Upper lobe of left lung (tissue), 6 donors: ENCODE data around the gene ASB5. TPM values are rescaled to one million over a fixed set of nuclear protein-coding genes. Genes with fewer than 3 reads are reported as not detected.

ENCODE experiments used
- ATAC-seq, 2 donors: fragments of 200-7000 bp; cut with Tn5 transposase; one replicate each; pipeline ENCODE4 v1.9.1; 2022; ENCODE audit warnings: mild to moderate bottlenecking in 2 of 2, moderate library complexity in 2 of 2; ENCODE audit not compliant: low FRiP score in 2 of 2
- DNase-seq, 2 donors: peaks; one replicate each; pipeline ENCODE4 v3.0.0-alpha.2; 2019 to 2020
- H3K27ac ChIP-seq, 4 donors: fragments of 200-600 bp; sonication (generic); one replicate each; pipeline ENCODE4 v1.5.1; 2016 to 2019
- H3K27me3 ChIP-seq, 4 donors: fragments of 200-600 bp; sonication (generic); one replicate each; pipeline ENCODE4 v1.5.1; 2017 to 2019
- H3K36me3 ChIP-seq, 4 donors: fragments of 200-600 bp; sonication (generic); one replicate each; pipeline ENCODE4 v1.5.1; 2016 to 2019
- H3K4me1 ChIP-seq, 4 donors: fragments of 200-600 bp; sonication (generic); one replicate each; pipeline ENCODE4 v1.5.1; 2018 to 2019
- H3K4me3 ChIP-seq, 4 donors: fragments of 200-600 bp; sonication (generic); one replicate each; pipeline ENCODE4 v1.5.1; 2017 to 2019; ENCODE audit warnings: mild to moderate bottlenecking in 2 of 4, moderate library complexity in 1 of 4
- H3K9me3 ChIP-seq, 4 donors: fragments of 200-600 bp; sonication (generic); one replicate each; pipeline ENCODE4 v1.5.1; 2018 to 2019
- EP300 ChIP-seq, 4 donors: sonication (generic); formaldehyde crosslinking; IDR thresholded peaks; one replicate each; pipeline ENCODE4 v1.5.1; 2017; ENCODE audit warnings: antibody characterized with exemption in 4 of 4, control low read depth in 2 of 4
- POLR2A ChIP-seq, 4 donors: fragments of 450-650 bp; IDR thresholded peaks; one replicate each; pipeline ENCODE4 v1.5.1; 2016 to 2017; ENCODE audit warnings: antibody characterized with exemption in 4 of 4, mild to moderate bottlenecking in 2 of 4
- POLR2AphosphoS5 ChIP-seq, 2 donors: sonication (generic); formaldehyde crosslinking; IDR thresholded peaks; one replicate each; pipeline ENCODE4 v1.5.1; 2017; ENCODE audit warnings: antibody characterized with exemption in 2 of 2
- whole genome bisulfite sequencing, 2 donors: methylation state at CpG; one replicate each; pipeline ENCODE4 v1.1.5; 2017 to 2018; 5-methylcytosine and 5-hydroxymethylcytosine counted together
- total RNA-seq, 6 donors: library from RNA; depleted of rRNA in 4 of 6; stranded (reverse); fragments of >200 nt in 4 of 6; gene quantifications; one replicate each; pipeline versions ENCODE4 v1.1.0 to v1.2.1, GENCODE V29; 2016 to 2021
- TF ChIP-seq, protein P1 (sequence below), 6 experiments: fragments of 450-650 bp in 4 of 6; fragments of 200-600 bp in 2 of 6; sonication (generic) in 2 of 6; IDR thresholded peaks; one replicate each; pipeline ENCODE4 v1.5.1; 2016 to 2019; ENCODE audit warnings: antibody characterized with exemption in 6 of 6
- donor health status: DM: no; HTN: no; CAD: no; lungs with moderate emphysema.
- donor health status: DM: no; HTN: yes; CAD: no; lungs with severe emphysema.

The ASB5 gene
- total RNA-seq, 6 donors from 2014 or later: not detected

DNA sequence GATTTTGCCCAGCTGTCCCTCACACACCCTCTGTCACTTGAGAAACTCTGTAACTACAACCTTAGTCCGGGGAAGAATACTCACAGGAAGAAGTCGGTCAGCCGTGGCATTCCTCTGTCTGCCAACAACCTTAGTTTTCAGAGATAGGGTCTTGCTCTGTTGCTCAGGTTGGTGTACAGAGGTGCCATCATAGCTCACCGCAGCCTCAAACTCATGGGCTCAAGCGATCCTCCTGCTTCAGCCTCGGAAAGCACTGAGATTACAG is 38.6 kb upstream of the ASB5 start:
- H3K27me3 ChIP-seq: no peaks in the 10 kb centered on the region
- H3K4me1 ChIP-seq: no peaks in the 10 kb centered on the region
- no peak overlapping the region for H3K4me3 ChIP-seq
- H3K27ac ChIP-seq: no peak overlapping the region
- 75 to 82% methylated on average over 6 of the region's 6 CpGs for WGBS, 2 donors
- no peaks in the 10 kb centered on the region for H3K36me3 ChIP-seq
- DNase-seq (no peak), ATAC-seq (no peak)
- TF ChIP-seq POLR2AphosphoS5 (IDR thresholded peaks at IDR 0.05) (no peak), EP300 (IDR thresholded peaks at IDR 0.05) (no peak), POLR2A (IDR thresholded peaks at IDR 0.05) (no peak)
- TF ChIP-seq, protein P1, sequence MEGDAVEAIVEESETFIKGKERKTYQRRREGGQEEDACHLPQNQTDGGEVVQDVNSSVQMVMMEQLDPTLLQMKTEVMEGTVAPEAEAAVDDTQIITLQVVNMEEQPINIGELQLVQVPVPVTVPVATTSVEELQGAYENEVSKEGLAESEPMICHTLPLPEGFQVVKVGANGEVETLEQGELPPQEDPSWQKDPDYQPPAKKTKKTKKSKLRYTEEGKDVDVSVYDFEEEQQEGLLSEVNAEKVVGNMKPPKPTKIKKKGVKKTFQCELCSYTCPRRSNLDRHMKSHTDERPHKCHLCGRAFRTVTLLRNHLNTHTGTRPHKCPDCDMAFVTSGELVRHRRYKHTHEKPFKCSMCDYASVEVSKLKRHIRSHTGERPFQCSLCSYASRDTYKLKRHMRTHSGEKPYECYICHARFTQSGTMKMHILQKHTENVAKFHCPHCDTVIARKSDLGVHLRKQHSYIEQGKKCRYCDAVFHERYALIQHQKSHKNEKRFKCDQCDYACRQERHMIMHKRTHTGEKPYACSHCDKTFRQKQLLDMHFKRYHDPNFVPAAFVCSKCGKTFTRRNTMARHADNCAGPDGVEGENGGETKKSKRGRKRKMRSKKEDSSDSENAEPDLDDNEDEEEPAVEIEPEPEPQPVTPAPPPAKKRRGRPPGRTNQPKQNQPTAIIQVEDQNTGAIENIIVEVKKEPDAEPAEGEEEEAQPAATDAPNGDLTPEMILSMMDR (IDR thresholded peaks at IDR 0.05): no peak
- H3K9me3 ChIP-seq: no peaks in the 10 kb centered on the region

DNA sequence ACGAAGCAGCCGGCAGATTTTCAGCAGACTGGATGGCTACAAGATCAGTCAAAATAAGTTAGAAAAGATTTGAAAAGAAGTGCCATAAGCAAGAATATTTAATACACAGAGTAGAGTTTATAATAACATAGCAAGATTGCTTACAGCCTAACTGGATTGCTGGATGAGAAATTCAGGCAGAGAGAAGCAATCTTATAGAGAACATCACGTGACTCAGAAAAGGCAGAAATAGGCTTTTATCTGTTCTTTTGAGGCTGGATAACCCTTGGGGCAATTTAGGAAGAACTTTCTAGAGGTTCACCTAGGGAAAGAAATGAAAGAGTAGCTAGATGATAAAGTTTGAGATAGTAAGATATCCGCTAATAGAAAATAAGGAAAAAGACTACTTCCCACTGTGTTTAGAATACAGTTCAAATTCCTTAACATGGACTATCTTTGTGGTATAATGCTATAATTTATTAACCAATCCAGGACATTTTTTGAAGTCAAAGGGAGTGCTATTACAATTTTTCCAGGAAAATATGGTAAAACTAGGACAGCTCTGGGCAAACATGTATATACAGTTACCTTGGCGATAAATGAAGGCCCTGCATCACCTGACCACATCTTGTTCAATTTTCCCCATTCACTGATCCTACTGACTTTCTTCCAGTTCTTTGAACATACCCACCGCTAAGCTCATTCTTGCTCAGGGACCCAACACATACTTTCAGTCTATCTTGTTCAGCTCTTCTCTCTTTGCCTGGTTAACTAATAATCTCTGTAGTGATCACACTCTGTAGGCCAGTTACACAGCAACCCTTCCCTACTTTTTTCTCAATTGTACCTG is 38.0 kb upstream of the ASB5 start:
- no peak overlapping the region for H3K27ac ChIP-seq
- no peak for ATAC-seq
- H3K9me3 ChIP-seq: no peaks in the 10 kb centered on the region
- TF ChIP-seq POLR2AphosphoS5 (IDR thresholded peaks at IDR 0.05) (no peak), EP300 (IDR thresholded peaks at IDR 0.05) (no peak), POLR2A (IDR thresholded peaks at IDR 0.05) (no peak)
- TF ChIP-seq, protein P1 (IDR thresholded peaks at IDR 0.05): no peak
- no peak for DNase-seq
- 83 to 88% methylated on average over 6 of the region's 6 CpGs for WGBS, 2 donors
- no peaks in the 10 kb centered on the region for H3K4me1 ChIP-seq
- H3K27me3 ChIP-seq: no peaks in the 10 kb centered on the region
- no peak overlapping the region for H3K4me3 ChIP-seq
- H3K36me3 ChIP-seq: no peaks in the 10 kb centered on the region

DNA sequence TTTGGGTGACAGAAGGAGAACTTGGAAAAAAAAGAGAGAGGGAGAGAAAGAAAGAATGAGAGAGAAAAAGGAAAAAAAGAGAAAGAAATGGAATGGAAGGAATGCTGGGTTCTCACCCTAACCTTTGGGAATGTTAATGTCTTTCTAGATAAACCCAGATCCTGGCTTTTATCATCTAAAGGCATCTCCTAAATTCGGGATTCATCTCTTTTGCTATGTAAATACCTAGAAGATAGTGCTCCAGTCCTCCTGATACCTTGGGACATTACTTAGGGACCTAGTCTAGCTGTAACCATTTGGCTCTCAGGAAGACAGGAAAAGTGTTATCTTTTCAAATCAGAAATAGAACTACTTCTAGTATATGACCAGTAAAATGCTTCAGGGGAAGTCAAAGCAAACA is 34.9 kb upstream of the ASB5 start:
- DNase-seq: no peak
- Histone ChIP-seq H3K27ac (no peak overlapping the region), H3K9me3 (no peaks in the 10 kb centered on the region), H3K36me3 (no peaks in the 10 kb centered on the region), H3K27me3 (no peaks in the 10 kb centered on the region), H3K4me3 (no peak overlapping the region), H3K4me1 (no peaks in the 10 kb centered on the region)
- WGBS, 2 donors: 21 to 31% methylated on average over 1 of the region's 1 CpG
- TF ChIP-seq POLR2A (IDR thresholded peaks at IDR 0.05): no peak
- TF ChIP-seq, protein P1 (IDR thresholded peaks at IDR 0.05): no peak
- ATAC-seq: no peak

DNA sequence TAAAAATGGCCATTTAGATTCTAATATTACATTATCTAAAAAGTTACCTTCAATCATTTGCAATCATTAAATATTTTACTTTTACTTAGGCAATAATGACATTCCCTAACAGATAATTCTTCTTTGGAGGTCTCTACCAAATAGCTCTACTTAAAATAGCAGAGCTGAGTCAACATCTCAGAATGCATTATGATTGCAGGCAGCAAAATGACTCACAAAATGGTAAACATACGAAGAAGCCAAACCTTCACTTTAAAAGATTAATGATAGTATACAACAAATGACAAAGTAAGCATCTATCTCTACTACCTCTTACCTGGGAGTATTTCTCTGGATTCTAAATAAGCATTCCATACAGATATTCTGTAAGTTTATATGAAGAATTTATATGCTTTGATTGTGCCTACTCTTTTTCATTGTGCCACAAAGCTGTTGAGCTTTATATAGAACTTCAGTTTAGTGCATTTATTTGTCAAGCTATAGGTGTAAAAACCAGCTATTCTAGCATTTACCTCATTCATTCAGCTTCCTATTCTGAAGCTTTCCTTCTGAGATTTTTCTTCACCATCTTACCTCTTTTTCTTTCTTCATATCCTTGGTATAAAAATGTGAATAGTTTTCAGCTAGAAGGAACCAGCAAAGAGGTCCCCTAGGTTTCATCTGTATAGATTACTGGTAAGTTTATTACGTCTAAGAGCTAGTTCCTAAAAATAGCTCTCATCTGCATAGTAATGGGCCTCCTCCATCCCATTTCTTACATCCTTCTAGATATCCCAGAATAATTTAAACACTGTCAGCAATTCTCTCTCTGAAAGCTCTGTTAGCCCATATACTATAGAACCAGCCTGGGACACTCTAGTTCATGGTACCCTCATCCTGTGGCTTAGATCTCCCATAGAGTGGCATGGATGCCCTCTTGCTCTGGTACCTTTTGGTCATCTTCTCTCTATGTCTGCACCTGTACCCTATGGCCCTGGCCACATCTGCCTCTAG is 33.6 kb upstream of the ASB5 start:
- no peaks in the 10 kb centered on the region for H3K27me3 ChIP-seq
- no peaks in the 10 kb centered on the region for H3K9me3 ChIP-seq
- H3K4me1 ChIP-seq: no peaks in the 10 kb centered on the region
- DNase-seq (no peak), ATAC-seq (no peak)
- H3K4me3 ChIP-seq: no peak overlapping the region
- no peaks in the 10 kb centered on the region for H3K36me3 ChIP-seq
- no peak for TF ChIP-seq POLR2AphosphoS5 (IDR thresholded peaks at IDR 0.05)
- TF ChIP-seq, protein P1 (IDR thresholded peaks at IDR 0.05): no peak
- no peak for TF ChIP-seq EP300 (IDR thresholded peaks at IDR 0.05)
- TF ChIP-seq POLR2A (IDR thresholded peaks at IDR 0.05): no peak
- 61 to 65% methylated on average over 2 of the region's 2 CpGs for WGBS, 2 donors
- H3K27ac ChIP-seq: no peak overlapping the region
